ENCODE data around the gene ZBTB40.

Gene ZBTB40

GRCh38 chr1:22465671-22466070, 14.0 kb downstream of the ZBTB40 start:
- no peak for DNase-seq (ENCODE audit: low read depth in 2 of 2)

- no peak for DNase-seq (ENCODE audit: low read depth in 2 of 2)
Observed at GRCh38 chr1:22470227-22470626, 18.6 kb downstream of the ZBTB40 start.

GRCh38 chr1:22471078-22471477, 19.4 kb downstream of the ZBTB40 start:
- DNase-seq (ENCODE audit: low read depth in 2 of 2) = no peak

GRCh38 chr1:22471610-22472009, 20.0 kb downstream of the ZBTB40 start:
- no peak for DNase-seq (ENCODE audit: low read depth in 2 of 2)

GRCh38 chr1:22472596-22472995, 20.9 kb downstream of the ZBTB40 start:
- DNase-seq (ENCODE audit: low read depth in 2 of 2) = no peak

GRCh38 chr1:22473952-22474351, 22.3 kb downstream of the ZBTB40 start:
- DNase-seq (ENCODE audit: low read depth in 2 of 2) = no peak

GRCh38 chr1:22476566-22476965, 24.9 kb downstream of the ZBTB40 start:
- DNase-seq (ENCODE audit: low read depth in 2 of 2) = no peak

- DNase-seq (ENCODE audit: low read depth in 2 of 2) = no peak
Observed at GRCh38 chr1:22483121-22483520, 31.5 kb downstream of the ZBTB40 start.

- DNase-seq (ENCODE audit: low read depth in 2 of 2) = no peak
Observed at GRCh38 chr1:22484706-22485345, 33.2 kb downstream of the ZBTB40 start.

GRCh38 chr1:22485431-22485830, 33.8 kb downstream of the ZBTB40 start:
- DNase-seq (ENCODE audit: low read depth in 2 of 2) = no peak

- DNase-seq (ENCODE audit: low read depth in 2 of 2) = no peak
Observed at GRCh38 chr1:22487781-22488180, 36.1 kb downstream of the ZBTB40 start.

GRCh38 chr1:22488319-22488718, 36.7 kb downstream of the ZBTB40 start:
- no peak for DNase-seq (ENCODE audit: low read depth in 2 of 2)

GRCh38 chr1:22489278-22489677, 37.6 kb downstream of the ZBTB40 start:
- DNase-seq (ENCODE audit: low read depth in 2 of 2) = no peak

GRCh38 chr1:22489823-22490222, 38.2 kb downstream of the ZBTB40 start:
- no peak for DNase-seq (ENCODE audit: low read depth in 2 of 2)

- no peak for DNase-seq (ENCODE audit: low read depth in 2 of 2)
Observed at GRCh38 chr1:22490309-22490708, 38.7 kb downstream of the ZBTB40 start.

- DNase-seq (ENCODE audit: low read depth in 2 of 2) = no peak
Observed at GRCh38 chr1:22491995-22492715, 40.5 kb downstream of the ZBTB40 start.

- no peak for DNase-seq (ENCODE audit: low read depth in 2 of 2)
Observed at GRCh38 chr1:22494144-22494543, 42.5 kb downstream of the ZBTB40 start.

- DNase-seq (ENCODE audit: low read depth in 2 of 2) = no peak
Observed at GRCh38 chr1:22494943-22495579, 43.4 kb downstream of the ZBTB40 start.

GRCh38 chr1:22496536-22497160, 45.0 kb downstream of the ZBTB40 start:
- no peak for DNase-seq (ENCODE audit: low read depth in 2 of 2)

- no peak for DNase-seq (ENCODE audit: low read depth in 2 of 2)
Observed at GRCh38 chr1:22498463-22498862, 46.8 kb downstream of the ZBTB40 start.

- no peak for DNase-seq (ENCODE audit: low read depth in 2 of 2)
Observed at GRCh38 chr1:22500058-22500457, 48.4 kb downstream of the ZBTB40 start.

- DNase-seq (ENCODE audit: low read depth in 2 of 2) = no peak
Observed at GRCh38 chr1:22500471-22500870, 48.8 kb downstream of the ZBTB40 start.

- no peak for DNase-seq (ENCODE audit: low read depth in 2 of 2)
Observed at GRCh38 chr1:22502202-22502601, 50.6 kb downstream of the ZBTB40 start.
